Measurements from ENCODE around the gene PRKAB2. TPM values are rescaled to one million over a fixed set of nuclear protein-coding genes. Genes with fewer than 3 reads are reported as not detected.
A peak's percentile ranks its signal among the peaks of the same experiment; 100 is the strongest.

The PRKAB2 gene, protein sequence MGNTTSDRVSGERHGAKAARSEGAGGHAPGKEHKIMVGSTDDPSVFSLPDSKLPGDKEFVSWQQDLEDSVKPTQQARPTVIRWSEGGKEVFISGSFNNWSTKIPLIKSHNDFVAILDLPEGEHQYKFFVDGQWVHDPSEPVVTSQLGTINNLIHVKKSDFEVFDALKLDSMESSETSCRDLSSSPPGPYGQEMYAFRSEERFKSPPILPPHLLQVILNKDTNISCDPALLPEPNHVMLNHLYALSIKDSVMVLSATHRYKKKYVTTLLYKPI
- total RNA-seq = 19.4 and 19.7 TPM in 2 replicates
- long read RNA-seq, full-length matches to known transcripts = 5 of 20 reads
- long read RNA-seq, partial matches to known transcripts = 0 of 20 reads
- long read RNA-seq, other reads (novel, unspliced or antisense) = 15 of 20 reads

DNA sequence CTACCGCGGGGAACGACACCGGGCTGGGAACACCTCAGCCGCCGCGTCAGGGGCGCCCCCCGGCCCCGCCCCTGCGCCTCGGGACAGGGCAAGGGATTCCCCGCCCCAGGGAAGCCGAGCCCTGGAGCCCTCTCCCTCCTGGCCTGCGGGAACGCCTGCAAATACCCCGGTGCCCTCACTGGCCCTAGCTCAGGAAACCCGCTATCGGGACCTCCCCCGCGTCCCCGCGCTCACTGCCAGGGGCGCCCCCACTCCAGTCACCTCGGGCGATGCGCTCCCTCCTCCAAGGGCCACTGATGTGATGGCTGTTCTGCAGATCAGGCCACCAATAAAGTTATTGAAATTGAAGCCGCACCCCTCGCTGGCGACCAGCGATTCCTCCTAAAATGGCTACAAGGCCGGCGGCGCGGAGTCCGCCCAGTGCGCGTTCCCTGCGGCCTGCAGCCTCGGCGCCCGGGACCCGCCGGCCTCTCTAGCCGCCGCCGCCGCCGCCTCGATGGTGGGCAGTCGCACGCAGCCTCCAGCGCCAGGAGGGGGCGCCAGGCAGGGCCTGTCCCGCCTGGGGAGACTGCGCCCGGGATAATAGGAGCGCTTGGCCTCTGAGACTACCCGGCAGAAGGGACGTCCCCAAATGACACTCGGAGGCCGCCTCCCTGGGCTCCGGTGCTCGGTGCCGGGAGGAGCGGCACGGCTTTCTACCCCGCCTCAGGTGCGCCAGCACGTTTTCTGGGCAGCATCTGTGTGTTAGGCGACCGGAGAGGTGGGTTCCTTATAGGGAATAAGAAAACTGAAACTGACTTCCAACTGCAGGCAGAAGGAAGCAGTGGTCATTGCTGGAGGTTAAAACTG lies at the start of gene PRKAB2:
PRKAB2 (minus strand) TSS at position 303 of the 849 bp plus-strand sequence. CDS start 326 bp downstream, outside the sequence.
- TF ChIP-seq, protein P1, sequence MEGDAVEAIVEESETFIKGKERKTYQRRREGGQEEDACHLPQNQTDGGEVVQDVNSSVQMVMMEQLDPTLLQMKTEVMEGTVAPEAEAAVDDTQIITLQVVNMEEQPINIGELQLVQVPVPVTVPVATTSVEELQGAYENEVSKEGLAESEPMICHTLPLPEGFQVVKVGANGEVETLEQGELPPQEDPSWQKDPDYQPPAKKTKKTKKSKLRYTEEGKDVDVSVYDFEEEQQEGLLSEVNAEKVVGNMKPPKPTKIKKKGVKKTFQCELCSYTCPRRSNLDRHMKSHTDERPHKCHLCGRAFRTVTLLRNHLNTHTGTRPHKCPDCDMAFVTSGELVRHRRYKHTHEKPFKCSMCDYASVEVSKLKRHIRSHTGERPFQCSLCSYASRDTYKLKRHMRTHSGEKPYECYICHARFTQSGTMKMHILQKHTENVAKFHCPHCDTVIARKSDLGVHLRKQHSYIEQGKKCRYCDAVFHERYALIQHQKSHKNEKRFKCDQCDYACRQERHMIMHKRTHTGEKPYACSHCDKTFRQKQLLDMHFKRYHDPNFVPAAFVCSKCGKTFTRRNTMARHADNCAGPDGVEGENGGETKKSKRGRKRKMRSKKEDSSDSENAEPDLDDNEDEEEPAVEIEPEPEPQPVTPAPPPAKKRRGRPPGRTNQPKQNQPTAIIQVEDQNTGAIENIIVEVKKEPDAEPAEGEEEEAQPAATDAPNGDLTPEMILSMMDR (conservative IDR thresholded peaks at IDR 0.05) = peak; percentile 93
- H3K36me3 Mint-ChIP-seq (ENCODE audit: low read depth) = peaks cover 9% of the 10 kb centered on the region
- no peaks in the 10 kb centered on the region for H3K27me3 Mint-ChIP-seq (ENCODE audit: low read depth)
- peak; percentile 93 for DNase-seq (ENCODE audit: low read depth, low spot score)
- peak within 1 kb of the TSS; percentile 100 for H3K4me3 Mint-ChIP-seq
- peaks cover 5% of the 10 kb centered on the region for H3K9me3 Mint-ChIP-seq
- H3K4me1 Mint-ChIP-seq = peaks cover 40% of the 10 kb centered on the region
- H3K27ac Mint-ChIP-seq (ENCODE audit: unreplicated experiment) = peak within 1 kb of the TSS; percentile 99

DNA sequence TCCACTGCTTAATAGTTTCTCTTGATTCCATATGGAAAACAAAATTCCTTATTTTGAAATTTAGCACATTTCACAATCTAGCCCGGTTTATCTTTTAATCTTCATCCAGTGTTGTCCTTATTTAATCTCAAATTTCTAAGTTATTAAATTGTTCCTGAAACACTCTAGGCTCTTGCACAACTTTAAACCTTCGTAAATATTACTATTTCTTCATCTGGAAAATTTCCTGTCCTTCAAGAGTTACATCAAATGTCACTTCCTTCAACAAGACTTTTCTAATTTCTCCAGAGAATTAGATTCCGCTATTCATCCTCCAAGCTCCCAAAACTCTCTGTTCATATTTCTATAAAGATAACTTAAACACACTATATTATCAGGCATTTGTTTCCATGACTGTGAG lies 46.3 kb upstream of the PRKAB2 start:
- Mint-ChIP-seq H3K36me3 (ENCODE audit: low read depth) (no peaks in the 10 kb centered on the region), H3K27me3 (ENCODE audit: low read depth) (peaks cover 1% of the 10 kb centered on the region), H3K4me1 (peaks cover 2% of the 10 kb centered on the region), H3K9me3 (no peaks in the 10 kb centered on the region), H3K4me3 (no peak overlapping the region), H3K27ac (ENCODE audit: unreplicated experiment) (no peak overlapping the region)
- no peak for DNase-seq (ENCODE audit: low read depth, low spot score)
- TF ChIP-seq, protein P1 (conservative IDR thresholded peaks at IDR 0.05) = no peak

DNA sequence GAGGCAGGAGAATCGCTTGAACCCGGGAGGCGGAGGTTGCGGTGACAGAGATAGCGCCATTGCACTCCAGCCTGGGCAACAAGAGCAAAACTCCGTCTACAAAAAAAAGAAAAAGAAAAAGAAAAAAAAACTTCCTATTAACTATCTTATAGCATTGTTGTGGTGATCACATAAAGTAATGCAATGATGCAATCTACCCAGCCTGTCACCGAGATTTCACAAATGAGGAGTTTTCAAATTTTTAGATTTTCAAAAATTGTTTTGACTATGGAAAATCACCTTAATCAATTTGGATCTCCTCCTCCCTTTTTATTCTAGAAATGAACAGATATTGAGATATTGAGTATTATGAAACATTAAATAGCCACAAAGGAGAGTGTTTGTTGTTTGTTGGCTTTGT lies 44.9 kb upstream of the PRKAB2 start:
- Mint-ChIP-seq H3K9me3 (no peaks in the 10 kb centered on the region), H3K4me1 (no peaks in the 10 kb centered on the region), H3K27me3 (ENCODE audit: low read depth) (no peaks in the 10 kb centered on the region), H3K27ac (ENCODE audit: unreplicated experiment) (no peak overlapping the region), H3K36me3 (ENCODE audit: low read depth) (no peaks in the 10 kb centered on the region), H3K4me3 (no peak overlapping the region)
- DNase-seq (ENCODE audit: low read depth, low spot score) = no peak
- TF ChIP-seq, protein P1 (conservative IDR thresholded peaks at IDR 0.05) = no peak

DNA sequence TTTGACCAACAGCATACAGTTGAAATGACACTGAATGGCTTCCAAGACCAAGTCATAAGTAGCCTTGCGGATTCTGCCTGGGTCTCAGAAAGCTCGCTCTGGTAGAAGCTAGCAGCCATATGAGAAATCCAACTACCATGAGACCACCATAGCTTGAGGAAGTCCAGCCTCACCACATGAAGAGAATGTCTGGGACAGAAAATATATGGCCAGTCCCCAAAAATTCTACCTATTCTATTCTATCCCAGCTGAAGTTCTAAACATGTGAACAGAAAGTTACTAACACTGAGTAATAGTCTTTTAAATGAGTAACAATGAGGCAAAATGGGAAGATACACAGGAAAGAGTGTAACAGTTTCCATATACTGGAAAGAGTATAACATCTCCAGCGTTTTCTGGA lies 43.9 kb upstream of the PRKAB2 start:
- no peaks in the 10 kb centered on the region for H3K36me3 Mint-ChIP-seq (ENCODE audit: low read depth)
- H3K4me3 Mint-ChIP-seq = no peak overlapping the region
- H3K4me1 Mint-ChIP-seq = no peaks in the 10 kb centered on the region
- DNase-seq (ENCODE audit: low read depth, low spot score) = no peak
- no peaks in the 10 kb centered on the region for H3K9me3 Mint-ChIP-seq
- TF ChIP-seq, protein P1 (conservative IDR thresholded peaks at IDR 0.05) = no peak
- no peak overlapping the region for H3K27ac Mint-ChIP-seq (ENCODE audit: unreplicated experiment)
- no peaks in the 10 kb centered on the region for H3K27me3 Mint-ChIP-seq (ENCODE audit: low read depth)

DNA sequence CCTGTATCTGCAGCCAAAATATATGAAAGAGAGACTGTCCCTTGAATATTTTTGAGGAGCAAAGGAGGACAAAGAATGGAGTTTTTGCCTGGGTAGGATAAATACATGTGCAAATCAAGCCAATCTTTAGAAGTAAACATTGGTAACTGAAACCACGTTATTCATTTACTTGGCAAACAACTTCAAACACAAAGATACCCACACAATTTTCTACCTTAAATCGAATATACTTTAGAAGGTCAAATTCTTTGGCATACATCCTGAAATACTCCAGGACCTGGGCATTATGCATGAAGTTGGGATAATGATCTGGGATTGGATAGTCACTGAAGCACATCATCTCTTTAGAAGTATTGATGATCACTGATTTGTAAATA lies 43.3 kb upstream of the PRKAB2 start:
- TF ChIP-seq, protein P1 (conservative IDR thresholded peaks at IDR 0.05) = no peak
- Mint-ChIP-seq H3K27ac (ENCODE audit: unreplicated experiment) (no peak overlapping the region), H3K27me3 (ENCODE audit: low read depth) (no peaks in the 10 kb centered on the region), H3K36me3 (ENCODE audit: low read depth) (no peaks in the 10 kb centered on the region), H3K4me1 (no peaks in the 10 kb centered on the region), H3K9me3 (no peaks in the 10 kb centered on the region), H3K4me3 (no peak overlapping the region)
- no peak for DNase-seq (ENCODE audit: low read depth, low spot score)

Data from neural crest cell (in vitro differentiated cells).